Measurements from ENCODE around the gene RASGRP3.
"Not testable (repeated sequence)": the region's sequence is repeated elsewhere in the genome, so short reads cannot be mapped to it uniquely, and the experiment has no call there.

RASGRP3 gene, protein sequence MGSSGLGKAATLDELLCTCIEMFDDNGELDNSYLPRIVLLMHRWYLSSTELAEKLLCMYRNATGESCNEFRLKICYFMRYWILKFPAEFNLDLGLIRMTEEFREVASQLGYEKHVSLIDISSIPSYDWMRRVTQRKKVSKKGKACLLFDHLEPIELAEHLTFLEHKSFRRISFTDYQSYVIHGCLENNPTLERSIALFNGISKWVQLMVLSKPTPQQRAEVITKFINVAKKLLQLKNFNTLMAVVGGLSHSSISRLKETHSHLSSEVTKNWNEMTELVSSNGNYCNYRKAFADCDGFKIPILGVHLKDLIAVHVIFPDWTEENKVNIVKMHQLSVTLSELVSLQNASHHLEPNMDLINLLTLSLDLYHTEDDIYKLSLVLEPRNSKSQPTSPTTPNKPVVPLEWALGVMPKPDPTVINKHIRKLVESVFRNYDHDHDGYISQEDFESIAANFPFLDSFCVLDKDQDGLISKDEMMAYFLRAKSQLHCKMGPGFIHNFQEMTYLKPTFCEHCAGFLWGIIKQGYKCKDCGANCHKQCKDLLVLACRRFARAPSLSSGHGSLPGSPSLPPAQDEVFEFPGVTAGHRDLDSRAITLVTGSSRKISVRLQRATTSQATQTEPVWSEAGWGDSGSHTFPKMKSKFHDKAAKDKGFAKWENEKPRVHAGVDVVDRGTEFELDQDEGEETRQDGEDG

DNA sequence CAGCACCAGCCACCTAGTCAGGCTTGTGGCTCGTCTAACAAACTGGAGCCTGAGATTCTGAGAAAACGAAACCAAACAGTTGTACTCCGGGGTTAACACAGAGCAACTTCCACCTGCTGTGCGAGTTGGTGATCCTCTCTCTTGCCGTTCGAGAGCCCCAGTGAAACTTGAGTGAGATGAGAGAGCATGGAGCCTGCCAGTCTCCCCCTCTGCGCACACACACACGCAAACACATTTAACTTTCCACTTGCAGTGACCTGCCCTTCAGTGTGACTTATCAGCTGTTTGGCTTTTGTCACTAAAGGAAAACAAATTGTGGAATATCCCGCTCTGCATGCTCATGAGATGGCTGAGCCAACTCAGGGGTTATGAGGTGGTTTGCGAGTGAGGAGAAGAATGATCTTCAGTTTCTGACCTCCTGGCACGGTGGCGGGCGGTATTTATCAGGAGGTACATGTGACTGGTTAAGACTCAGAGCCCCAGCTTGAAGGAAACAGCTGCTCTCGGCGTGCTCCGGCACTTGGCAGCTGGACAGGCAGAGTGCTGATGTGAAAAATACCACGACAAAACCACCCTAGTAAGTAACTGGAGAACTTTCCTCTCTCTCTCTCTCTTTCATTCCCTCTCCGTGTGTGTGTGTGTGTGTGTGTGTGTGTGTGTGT is at the start of gene RASGRP3:
TSS of gene RASGRP3 (plus strand) at position 519 of the 662 bp plus-strand sequence. CDS start 38,488 bp downstream, outside the sequence.
- peak; percentile 49 for DNase-seq

DNA sequence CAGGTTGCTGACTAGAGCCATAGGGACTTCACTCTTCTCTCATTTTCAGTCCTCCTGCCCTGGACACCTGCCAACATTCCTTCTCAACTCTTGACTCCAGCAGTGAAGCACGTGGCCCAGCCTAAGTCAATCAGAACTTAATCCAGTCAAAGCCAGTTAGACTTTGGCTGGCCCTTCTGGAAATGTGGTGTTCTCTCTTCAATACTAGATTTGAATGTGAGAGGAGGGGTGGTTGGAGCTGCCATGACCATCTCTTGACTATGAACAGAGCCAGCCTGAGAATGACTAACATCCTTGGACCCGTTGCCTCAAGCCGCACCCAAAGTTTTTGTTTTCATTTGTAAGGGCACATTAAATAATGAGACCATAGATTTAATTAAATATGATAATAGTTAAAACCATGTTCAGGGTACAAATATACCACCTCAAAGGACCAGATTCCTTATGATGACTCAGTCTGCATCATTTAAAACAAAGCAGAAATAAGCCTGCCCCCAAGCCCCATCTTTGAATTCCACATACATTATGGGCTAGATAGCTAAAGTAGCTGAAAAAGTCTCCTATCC is 49.7 kb upstream of the RASGRP3 start:
- DNase-seq, result no peak

DNA sequence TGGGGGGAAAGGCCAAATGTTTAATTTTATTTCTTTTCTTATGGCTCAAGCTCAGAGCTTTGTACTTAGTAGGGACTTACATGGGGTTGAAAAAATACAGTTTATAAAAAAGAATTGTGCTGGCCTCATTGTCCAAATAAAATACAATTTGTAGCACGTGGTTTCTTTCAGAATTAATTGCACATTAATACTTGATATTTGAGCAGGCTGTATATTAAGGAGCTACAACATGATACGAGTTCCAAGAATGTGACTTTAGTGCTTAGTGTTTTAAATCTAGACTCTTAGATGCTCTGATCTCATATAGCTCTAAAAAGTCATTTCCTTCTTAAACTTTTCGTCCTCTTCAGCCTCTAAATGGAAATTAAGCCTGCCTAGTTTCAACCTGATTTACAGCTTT is 46.4 kb upstream of the RASGRP3 start:
- DNase-seq, result no peak

DNA sequence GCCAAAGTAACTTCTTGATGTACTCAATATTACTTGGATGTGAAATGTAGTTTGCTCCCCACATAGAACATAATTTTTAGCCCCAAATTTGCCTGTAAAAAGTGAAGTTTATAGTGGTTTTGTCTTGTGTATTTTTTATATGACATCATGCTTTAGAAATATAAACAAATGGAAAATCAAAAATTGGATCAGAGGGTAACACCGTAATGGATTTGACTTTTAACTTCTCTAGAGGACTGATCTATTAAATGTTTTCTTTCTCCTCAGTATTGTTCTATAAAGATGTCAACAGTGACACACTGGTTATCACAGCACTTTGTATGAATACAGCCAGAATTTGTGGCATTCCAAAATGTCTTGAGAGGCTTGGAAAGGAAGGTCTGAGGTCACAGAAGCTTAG is 45.6 kb upstream of the RASGRP3 start:
- DNase-seq, result no peak

DNA sequence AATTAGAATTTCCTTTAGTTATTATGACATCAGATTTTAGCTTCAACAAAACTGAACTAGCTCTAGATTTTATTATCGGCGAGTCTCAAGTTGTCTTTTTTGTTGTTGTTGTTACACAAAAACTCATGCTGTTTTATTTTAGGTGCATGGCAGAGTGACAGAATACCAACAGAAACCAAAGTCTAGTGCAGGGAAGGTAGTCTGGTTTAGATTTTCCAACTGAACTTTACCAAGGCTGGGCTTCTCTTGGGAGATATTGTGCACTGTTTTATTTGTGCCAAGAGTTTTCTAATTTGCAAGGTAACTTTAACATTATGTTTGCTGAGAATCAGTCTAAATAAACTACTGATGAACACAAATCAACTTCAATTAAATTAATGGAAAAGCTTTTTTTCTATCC is 43.6 kb upstream of the RASGRP3 start:
- no peak for DNase-seq

DNA sequence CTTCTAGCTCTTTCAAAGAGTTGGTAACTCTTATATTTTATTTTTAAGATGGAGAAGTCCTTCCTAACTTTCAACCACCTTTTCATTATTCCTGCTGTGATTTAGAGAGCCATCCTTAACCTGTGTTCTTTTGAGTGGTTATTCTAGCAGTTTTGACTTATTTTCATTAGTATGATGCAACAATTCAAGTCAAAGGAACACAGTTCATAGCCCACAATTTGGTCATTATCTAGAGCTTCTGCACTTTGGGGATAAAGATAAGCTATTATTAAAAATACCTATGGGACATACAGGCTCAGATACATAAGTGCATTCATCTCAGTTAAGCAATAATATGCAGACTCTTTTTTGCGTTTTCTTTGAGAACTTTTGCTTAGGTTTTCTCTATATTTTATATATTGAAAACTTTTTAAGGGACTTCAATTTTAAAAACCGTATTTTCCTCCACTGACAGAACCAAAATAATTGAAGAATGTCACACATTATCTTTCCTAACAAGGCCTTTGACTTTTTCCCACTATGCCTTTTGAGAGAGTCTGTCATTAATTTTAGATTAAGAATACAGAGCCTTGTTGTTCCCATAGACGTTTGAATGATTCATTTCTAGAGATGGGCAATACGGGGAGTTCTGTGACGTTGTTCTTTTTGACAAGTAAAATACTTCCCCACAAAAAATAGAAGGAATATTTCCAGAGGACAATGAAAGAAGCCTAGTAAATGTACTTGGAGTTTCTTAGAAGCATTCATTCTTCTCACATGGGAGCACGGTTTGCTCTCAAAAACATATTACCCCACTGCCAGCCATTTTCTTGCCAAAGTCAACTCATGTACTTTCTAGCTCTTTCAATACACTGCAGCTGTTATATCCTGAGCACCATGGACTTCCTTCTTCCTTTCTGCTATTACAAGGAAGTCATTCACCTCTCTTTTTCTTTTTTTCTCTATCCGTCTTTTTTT is 42.9 kb upstream of the RASGRP3 start:
- DNase-seq, result no peak

DNA sequence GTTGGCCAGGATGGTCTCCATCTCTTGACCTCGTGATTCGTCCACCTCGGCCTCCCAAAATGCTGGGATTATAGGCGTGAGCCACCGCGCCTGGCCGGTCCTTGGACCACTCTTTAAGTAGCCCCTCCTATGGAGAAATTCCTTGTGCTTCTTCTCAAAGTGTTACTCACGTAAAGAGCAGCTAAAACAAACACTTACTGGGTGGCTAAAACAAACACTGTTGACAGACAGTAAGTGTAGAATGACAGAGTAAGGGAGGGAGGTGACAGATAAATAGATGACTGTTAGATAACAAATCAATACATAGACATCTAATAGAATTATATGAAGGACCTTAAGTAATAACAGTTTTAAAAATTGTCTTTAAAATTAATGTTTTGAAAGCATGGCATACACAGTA is 40.9 kb upstream of the RASGRP3 start:
- DNase-seq, result no peak

DNA sequence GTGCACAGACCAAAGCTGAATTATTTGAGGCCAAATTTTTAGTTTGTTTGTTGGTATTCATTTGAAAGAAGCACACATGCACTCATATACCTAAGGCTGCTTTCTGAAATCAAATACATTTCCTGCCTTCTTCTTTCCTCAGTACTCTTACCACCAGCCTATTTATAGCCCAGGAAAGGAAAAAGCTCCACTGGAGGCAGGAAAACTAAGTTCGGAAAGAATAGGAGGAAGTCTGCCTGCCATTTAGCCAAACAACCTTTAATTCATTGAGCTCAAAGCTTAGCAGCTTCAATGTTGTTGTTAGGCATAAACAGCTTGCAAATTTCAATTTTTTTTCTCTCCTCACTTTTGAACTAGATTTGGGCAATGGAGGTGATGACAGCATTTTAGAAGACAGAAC is 40.4 kb upstream of the RASGRP3 start:
- no peak for DNase-seq

DNA sequence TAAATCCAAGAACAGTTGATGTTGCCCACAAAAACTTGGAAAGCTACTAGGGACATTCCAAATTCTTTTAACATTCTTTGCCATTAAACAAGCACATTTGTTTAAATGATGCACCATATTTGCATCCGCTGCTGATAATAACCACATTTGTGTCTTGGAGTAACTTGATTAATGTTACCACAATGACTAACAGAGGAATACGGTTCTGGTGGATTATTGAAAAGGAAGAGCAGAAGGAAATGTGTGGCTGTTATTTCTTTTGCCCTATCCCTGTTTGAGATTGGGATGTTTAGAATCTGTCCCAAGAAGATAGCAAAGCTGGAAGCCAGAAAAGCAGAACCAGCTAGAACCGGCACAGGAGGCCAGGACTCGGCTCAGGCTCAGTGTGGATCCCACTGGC is 39.2 kb upstream of the RASGRP3 start:
- DNase-seq, result no peak

DNA sequence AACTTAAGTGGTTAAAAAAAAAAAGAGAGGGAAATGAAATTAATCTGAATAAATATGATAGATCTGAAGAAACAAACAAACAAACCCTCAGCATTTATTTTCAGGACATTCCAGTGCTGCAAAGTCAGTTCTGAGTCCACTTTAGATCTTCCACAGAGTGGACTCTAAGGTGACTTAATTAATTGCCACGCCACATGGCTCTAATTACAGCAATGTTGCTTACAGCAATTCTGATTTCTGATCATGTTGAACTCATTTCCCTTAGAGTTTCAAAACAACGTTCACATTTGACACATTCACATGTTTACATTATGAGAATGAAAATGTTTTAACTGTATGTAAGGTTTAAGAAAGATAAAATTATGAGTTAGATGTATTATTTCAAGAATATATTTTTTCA is 38.6 kb upstream of the RASGRP3 start:
- DNase-seq, result no peak

DNA sequence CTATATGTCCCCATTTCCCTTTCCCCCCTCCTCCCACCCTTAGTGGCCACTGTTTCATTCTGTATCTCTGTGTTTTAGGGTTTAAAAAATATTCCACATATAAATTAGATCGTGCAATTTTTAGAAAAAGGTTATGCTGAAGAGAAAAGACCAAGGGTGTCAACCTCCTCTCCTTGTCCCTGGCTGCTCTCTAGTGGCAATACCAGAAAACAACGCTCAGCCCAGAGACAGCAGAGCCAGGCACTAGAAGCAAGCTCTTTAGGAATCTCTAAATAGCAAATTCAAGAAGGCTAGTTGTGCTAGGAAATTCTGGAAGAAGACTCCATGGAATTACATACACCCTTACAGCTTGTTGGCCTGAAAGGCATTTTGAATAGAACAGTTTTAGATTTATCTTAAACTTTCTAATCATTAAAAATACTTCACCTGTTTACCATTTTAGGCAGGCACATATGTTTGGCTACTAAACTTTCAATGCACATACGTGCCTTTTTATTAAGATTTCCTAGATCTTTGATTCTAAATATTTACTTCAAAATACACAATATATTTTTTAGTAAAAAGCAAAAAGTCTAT is 35.1 kb upstream of the RASGRP3 start:
- peak; percentile 34 for DNase-seq

DNA sequence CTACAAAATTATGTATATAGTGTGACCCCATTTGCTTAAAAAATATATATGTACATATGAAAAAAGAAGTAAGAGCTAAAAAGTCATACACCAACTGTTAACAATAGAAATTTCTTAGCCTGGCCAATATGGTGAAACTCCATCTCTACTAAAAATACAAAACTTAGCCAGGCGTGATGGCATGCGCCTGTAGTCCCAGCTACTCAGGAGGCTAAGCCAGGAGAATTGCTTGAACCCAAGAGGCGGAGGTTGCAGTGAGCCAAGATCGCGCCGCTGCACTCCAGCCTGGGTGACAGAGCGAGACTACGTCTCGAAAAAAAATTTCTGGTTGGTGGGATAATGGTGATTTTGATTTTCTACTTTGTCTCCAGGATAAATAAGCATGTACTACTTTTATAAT is 34.4 kb upstream of the RASGRP3 start:
- not testable (repeated sequence) for DNase-seq

DNA sequence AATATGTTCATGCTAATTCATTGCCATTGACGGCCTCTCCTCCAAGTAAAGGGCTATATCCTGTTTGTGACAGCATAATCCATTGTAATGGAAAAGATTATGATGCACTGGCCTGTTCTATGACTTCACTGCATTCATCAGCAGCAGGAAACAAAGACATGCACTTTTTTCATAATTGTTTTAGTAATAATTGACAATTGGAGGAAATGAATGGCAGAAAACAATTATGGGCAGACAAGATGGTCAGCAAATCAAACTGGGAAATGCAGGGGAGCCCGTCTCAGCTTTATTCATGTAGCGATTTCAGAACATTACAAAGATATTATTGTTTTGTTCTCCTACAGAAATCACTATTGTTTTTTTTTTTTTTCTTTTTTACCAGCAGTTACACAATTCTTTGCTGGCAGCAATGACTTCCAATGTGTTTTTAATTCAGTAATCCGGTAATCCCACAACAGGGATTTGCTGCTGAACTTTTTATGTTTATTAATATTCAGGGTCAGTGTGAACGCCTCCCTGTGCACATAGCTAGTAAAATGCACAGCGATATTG is 33.8 kb upstream of the RASGRP3 start:
- DNase-seq, result no peak

DNA sequence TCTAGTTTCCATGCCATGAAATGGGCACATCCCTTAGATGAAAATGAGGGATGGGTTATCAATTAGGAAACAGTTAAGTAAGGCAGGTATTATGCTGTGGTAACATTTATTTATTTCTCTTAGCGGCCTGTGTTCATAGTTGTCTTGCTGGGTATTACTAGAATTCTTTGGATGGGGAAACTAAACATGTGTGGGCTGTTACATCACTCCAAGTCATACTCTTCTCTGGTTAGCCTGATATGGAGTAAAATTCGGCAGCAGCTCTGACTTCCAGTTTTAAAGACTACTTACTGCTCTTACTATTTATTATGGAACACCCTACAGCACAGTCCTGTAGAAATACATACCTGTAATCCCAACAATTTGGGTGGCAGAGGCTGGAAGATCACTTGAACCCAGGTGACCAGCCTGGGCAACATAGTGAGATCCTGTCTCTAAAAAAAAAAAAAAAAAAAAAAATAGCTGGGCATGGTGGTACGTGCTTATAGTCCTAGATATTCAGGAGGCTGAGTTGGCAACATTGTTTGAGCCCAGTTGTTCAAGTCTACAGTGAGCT is 33.1 kb upstream of the RASGRP3 start:
- DNase-seq, result no peak

DNA sequence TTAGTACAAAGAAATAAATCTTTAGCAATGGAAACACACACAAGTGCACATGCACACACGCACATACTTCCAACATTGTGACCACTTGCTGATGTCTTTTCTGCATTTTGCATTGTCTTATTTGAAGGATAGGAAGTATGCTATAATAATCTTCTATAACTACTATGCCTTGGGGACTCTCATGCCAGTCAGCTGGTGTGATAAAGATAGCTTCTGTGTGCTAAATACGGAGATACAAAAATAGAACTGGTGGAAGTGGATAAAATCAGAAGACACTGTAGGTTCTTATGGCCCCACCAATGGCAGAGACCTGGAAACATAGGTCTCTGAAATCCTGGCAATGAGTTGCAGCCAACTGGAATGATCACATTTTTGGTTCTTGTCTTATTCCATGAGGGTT is 31.5 kb upstream of the RASGRP3 start:
- no peak for DNase-seq

DNA sequence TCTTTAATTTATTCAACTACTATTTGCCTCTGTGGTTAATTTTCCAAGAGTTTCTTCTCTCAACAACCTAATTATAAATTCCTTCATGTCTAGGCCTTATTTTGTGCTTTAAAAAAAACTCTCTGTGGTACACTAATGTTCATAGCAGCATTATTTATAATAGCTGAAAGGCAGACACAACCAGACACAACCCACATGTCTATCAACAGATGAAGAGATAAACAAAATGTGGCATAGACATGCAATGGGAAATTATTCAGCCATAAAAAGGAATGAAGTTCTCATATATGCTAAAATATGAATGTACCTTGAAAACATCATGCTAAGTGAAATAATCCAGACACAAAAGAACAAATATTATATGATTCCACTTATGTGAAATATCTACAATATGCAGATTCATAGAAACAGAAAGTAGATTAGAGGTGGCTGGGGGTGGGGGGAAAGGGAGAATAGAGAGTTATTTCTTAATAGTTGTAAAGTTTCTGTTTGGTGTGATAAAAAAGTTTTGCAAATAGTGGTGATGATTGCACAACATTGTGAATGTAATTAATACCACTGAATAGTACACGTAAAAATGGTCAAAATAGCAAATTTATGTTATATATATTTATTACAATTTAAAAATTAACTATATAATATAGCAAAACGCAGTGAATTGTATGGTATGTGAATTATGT is 28.1 kb upstream of the RASGRP3 start:
- DNase-seq, result no peak

DNA sequence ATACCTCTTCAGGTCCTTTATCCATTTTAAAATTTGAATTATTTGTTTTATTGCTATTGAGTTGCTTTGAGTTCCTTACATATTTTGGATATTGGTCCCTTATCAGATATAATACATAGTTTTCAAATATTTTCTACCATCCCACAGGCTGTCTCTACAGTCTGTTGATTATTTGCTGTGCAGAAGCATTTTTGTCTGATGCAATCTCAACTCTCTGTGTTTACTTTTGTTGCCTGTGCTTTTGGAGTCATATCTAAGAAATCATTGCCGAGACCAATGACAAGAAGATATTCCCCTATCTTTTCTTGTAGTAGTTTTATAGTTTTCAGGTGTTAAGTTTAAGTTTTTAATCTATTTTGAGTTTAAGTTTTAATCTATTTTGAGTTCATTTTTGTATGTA is 25.2 kb upstream of the RASGRP3 start:
- no peak for DNase-seq

DNA sequence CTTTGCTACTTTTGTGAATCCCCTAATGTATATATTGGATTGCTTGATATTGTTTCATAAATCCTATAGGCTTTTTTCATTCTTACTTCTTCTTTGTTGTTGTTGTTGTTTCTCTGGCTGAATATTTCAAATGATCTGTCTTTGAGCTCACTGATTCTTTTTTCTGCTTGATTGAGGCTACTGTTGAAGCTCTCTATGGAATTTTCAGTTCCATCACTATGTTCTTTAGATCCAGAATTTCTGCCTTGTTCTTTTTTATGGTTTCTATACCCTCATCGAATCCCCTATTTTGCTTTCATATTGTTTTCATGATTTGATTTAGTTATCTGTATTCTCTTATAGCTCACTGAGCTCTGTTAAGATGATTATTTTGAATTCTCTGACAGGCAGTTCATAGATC is 24.6 kb upstream of the RASGRP3 start:
- no peak for DNase-seq

DNA sequence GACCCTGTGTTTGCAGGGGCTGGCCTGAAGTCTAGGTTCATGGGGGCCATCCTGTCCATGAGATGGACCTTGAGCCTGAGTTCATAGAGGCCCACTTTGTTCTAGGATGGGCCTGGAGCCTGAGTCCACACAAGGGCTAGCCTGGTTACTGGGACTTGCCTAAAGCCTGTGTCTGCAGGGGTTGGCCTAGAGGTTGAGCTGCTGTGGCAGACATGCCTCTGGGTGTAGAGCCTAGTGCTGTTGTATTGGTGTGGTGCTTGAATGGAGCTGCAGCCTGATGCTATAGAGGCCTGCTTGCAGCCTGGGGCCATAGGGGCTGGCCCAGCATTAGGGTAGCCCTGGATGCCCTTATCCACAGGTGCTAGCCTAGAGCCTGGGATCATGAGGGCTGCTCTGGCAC is 23.9 kb upstream of the RASGRP3 start:
- no peak for DNase-seq

DNA sequence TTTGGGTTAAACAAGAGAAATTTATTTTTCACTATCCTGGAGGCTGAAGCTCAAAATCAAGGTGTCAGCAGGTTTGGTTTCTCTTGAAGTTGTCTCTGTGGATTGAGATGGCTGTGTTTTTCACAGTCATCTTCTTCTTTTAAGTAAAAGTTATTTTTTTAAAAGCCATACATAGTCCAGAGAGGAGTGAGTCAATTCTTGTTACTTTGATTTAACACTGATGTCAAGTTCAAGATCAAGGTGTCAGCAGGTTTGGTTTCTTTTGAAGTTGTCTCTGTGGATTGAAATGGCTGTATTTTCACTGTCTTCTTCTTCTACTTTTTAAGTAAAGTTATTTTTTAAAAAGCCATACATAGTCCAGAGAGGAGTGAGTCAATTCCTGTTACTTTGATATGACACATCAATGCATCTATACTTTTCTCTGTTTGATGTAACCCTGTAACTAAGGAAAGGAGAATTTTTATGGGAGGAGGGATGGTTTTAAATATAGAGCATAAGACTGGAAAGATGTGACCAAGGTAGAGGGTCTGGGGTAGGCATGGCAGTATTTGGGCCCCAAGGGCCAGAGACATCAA is 22.5 kb upstream of the RASGRP3 start:
- no peak for DNase-seq
